ENCODE results near the gene RABGAP1L.

GRCh38 chr1:174872615-174873058, 713.3 kb downstream of the RABGAP1L start:
- TF ChIP-seq POLR2AphosphoS5 (IDR thresholded peaks at IDR 0.05; ENCODE audit: low read depth, low read length) (no peak), POLR2A (IDR thresholded peaks at IDR 0.05; ENCODE audit: low read depth, low read length) (no peak), SPI1 (IDR thresholded peaks at IDR 0.05; ENCODE audit: low read depth, low read length) (no peak), POU2F2 (IDR thresholded peaks at IDR 0.05; ENCODE audit: low read depth, low read length) (no peak), TAF1 (IDR thresholded peaks at IDR 0.05; ENCODE audit: low read depth, low read length) (no peak)
